Measurements from ENCODE around the gene LGALS7B. TPM values are rescaled to one million over a fixed set of nuclear protein-coding genes. Genes with fewer than 3 reads are reported as not detected.

The LGALS7B gene
- polyA plus RNA-seq, 1 of the 3 experiments (the other 2 are of a cell fraction) = not detected

DNA sequence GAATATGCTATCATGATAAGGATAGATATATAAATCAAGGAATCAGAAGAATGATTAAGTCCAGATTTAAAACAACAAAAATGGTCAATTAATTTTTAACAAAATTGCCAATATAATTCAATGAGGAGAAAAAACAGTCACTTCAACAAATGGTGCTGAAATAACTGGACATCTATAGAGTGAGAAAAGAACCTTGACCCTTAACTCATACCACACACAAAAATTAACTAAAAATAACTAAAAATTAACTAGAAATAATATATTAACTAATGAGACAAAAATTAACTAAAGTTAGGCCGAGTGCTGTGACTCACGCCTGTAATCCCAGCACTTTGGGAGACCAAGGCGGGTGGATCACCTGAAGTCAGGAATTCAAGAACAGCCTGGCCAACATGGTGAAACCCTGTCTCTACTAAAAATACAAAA is 25.2 kb upstream of the LGALS7B start:
- POLR2A ChIA-PET = no interaction called here
- H3F3A ChIP-seq (replicated peaks; ENCODE audit: insufficient read depth) = no peaks in the 10 kb centered on the region
- no peak overlapping the region for H3K27ac ChIP-seq (ENCODE audit: low read depth in 2 of 2, low read length in 1 of 2)
- H3K9me2 ChIP-seq = no peaks in the 10 kb centered on the region
- H3K9ac ChIP-seq = no peak overlapping the region
- H3K36me3 ChIP-seq (replicated peaks in 1 of 2; ENCODE audit: control insufficient read depth in 1 of 2, insufficient read depth in 2 of 2, low read length in 1 of 2) = no peaks in the 10 kb centered on the region
- no peak for DNase-seq
- TF ChIP-seq RFX5 (IDR thresholded peaks at IDR 0.05; ENCODE audit: low read length) (no peak), MEF2A (IDR thresholded peaks at IDR 0.05; ENCODE audit: borderline replicate concordance, low read depth) (no peak), EZH2phosphoT487 (IDR thresholded peaks at IDR 0.05; ENCODE audit: borderline replicate concordance, low read depth) (no peak), SIN3A (IDR thresholded peaks at IDR 0.05; ENCODE audit: borderline replicate concordance, low read depth, low read length) (no peak)
- TF ChIP-seq, protein P1, sequence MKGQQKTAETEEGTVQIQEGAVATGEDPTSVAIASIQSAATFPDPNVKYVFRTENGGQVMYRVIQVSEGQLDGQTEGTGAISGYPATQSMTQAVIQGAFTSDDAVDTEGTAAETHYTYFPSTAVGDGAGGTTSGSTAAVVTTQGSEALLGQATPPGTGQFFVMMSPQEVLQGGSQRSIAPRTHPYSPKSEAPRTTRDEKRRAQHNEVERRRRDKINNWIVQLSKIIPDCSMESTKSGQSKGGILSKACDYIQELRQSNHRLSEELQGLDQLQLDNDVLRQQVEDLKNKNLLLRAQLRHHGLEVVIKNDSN (IDR thresholded peaks at IDR 0.05; ENCODE audit: borderline replicate concordance, low read depth) = no peak
- H3K4me1 ChIP-seq (ENCODE audit: control insufficient read depth in 1 of 2, insufficient read depth in 2 of 2, low read depth in 1 of 2, low read length in 1 of 2) = no peaks in the 10 kb centered on the region
- no peaks in the 10 kb centered on the region for H3K9me3 ChIP-seq
- no peaks in the 10 kb centered on the region for H3K27me3 ChIP-seq (ENCODE audit: insufficient read depth)
- no peaks in the 10 kb centered on the region for H3K79me2 ChIP-seq (ENCODE audit: insufficient read depth)
- H2AFZ ChIP-seq (ENCODE audit: low read depth) = no peak overlapping the region
- 62% methylated on average over 3 of the region's 3 CpGs for WGBS (ENCODE audit: low lambda C conversion rate)
- no peak overlapping the region for H3K4me2 ChIP-seq
- H3K4me3 ChIP-seq (ENCODE audit: low read depth in 2 of 2, low read length in 1 of 2) = no peak overlapping the region
- H4K20me1 ChIP-seq (ENCODE audit: insufficient read depth) = no peaks in the 10 kb centered on the region
- CTCF ChIA-PET = no interaction called here

DNA sequence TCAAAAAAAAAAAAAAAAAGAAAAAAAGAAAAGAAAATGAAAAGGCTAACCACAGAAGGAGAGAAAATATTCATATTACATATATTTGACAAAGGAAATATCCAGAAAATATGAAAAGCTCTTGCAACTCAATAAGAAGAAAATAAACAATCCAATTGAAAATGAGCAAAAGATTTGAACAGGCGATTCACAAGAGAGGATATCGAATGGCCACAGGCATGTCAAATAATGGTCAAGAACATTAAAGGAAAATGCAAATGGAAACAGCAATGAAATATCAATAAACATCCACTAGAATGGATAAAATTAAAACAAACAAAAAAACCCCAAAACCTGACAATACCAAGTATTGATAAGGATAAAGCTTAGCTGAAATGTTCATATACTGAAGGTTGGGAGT is 23.8 kb upstream of the LGALS7B start:
- POLR2A ChIA-PET = no interaction called here
- no peaks in the 10 kb centered on the region for H3K4me1 ChIP-seq (ENCODE audit: control insufficient read depth in 1 of 2, insufficient read depth in 2 of 2, low read depth in 1 of 2, low read length in 1 of 2)
- H3K9ac ChIP-seq = no peak overlapping the region
- no peaks in the 10 kb centered on the region for H4K20me1 ChIP-seq (ENCODE audit: insufficient read depth)
- H3K79me2 ChIP-seq (ENCODE audit: insufficient read depth) = no peaks in the 10 kb centered on the region
- no peaks in the 10 kb centered on the region for H3K9me2 ChIP-seq
- no peaks in the 10 kb centered on the region for H3K36me3 ChIP-seq (replicated peaks in 1 of 2; ENCODE audit: control insufficient read depth in 1 of 2, insufficient read depth in 2 of 2, low read length in 1 of 2)
- H2AFZ ChIP-seq (ENCODE audit: low read depth) = no peak overlapping the region
- H3K27me3 ChIP-seq (ENCODE audit: insufficient read depth) = no peaks in the 10 kb centered on the region
- H3K4me3 ChIP-seq (ENCODE audit: low read depth in 2 of 2, low read length in 1 of 2) = no peak overlapping the region
- CTCF ChIA-PET = interaction anchor here (0.6 kb wide), 1 partner anchor 17 kb away, joined by 3 read pairs; no protein-coding TSS in a partner anchor
- no peaks in the 10 kb centered on the region for H3K9me3 ChIP-seq
- no peak for DNase-seq
- no peak overlapping the region for H3K4me2 ChIP-seq
- H3K27ac ChIP-seq (ENCODE audit: low read depth in 2 of 2, low read length in 1 of 2) = no peak overlapping the region
- no peak for TF ChIP-seq NFIC (IDR thresholded peaks at IDR 0.05; ENCODE audit: borderline replicate concordance)
- TF ChIP-seq TAF1 (IDR thresholded peaks at IDR 0.05; ENCODE audit: borderline replicate concordance, low read depth, low read length) = no peak
- TF ChIP-seq, protein P2, sequence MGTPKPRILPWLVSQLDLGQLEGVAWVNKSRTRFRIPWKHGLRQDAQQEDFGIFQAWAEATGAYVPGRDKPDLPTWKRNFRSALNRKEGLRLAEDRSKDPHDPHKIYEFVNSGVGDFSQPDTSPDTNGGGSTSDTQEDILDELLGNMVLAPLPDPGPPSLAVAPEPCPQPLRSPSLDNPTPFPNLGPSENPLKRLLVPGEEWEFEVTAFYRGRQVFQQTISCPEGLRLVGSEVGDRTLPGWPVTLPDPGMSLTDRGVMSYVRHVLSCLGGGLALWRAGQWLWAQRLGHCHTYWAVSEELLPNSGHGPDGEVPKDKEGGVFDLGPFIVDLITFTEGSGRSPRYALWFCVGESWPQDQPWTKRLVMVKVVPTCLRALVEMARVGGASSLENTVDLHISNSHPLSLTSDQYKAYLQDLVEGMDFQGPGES (IDR thresholded peaks at IDR 0.05; ENCODE audit: low read depth, low read length) = no peak
- TF ChIP-seq JUND (IDR thresholded peaks at IDR 0.05) = no peak
- TF ChIP-seq FOSL2 (IDR thresholded peaks at IDR 0.05; ENCODE audit: borderline replicate concordance, low read depth) = no peak
- TF ChIP-seq TEAD4 (IDR thresholded peaks at IDR 0.05; ENCODE audit: borderline replicate concordance, insufficient read depth) = no peak
- TF ChIP-seq YY1 (IDR thresholded peaks at IDR 0.05; ENCODE audit: low read depth) = no peak
- TF ChIP-seq, protein P3, sequence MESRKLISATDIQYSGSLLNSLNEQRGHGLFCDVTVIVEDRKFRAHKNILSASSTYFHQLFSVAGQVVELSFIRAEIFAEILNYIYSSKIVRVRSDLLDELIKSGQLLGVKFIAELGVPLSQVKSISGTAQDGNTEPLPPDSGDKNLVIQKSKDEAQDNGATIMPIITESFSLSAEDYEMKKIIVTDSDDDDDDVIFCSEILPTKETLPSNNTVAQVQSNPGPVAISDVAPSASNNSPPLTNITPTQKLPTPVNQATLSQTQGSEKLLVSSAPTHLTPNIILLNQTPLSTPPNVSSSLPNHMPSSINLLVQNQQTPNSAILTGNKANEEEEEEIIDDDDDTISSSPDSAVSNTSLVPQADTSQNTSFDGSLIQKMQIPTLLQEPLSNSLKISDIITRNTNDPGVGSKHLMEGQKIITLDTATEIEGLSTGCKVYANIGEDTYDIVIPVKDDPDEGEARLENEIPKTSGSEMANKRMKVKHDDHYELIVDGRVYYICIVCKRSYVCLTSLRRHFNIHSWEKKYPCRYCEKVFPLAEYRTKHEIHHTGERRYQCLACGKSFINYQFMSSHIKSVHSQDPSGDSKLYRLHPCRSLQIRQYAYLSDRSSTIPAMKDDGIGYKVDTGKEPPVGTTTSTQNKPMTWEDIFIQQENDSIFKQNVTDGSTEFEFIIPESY (IDR thresholded peaks at IDR 0.05; ENCODE audit: borderline replicate concordance, low read depth) = no peak
- no peak for TF ChIP-seq RXRA (IDR thresholded peaks at IDR 0.05; ENCODE audit: borderline replicate concordance, low read depth)
- no peak for TF ChIP-seq RFX5 (IDR thresholded peaks at IDR 0.05; ENCODE audit: low read length)
- TF ChIP-seq POLR2AphosphoS5 (IDR thresholded peaks at IDR 0.05; ENCODE audit: low read depth, low read length) = no peak
- TF ChIP-seq, protein P4, sequence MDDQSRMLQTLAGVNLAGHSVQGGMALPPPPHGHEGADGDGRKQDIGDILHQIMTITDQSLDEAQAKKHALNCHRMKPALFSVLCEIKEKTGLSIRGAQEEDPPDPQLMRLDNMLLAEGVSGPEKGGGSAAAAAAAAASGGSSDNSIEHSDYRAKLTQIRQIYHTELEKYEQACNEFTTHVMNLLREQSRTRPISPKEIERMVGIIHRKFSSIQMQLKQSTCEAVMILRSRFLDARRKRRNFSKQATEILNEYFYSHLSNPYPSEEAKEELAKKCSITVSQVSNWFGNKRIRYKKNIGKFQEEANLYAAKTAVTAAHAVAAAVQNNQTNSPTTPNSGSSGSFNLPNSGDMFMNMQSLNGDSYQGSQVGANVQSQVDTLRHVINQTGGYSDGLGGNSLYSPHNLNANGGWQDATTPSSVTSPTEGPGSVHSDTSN (IDR thresholded peaks at IDR 0.05) = no peak
- TF ChIP-seq ELF1 (IDR thresholded peaks at IDR 0.05) = no peak
- no peak for TF ChIP-seq CHD2 (IDR thresholded peaks at IDR 0.05; ENCODE audit: low read length, partially characterized antibody)
- 83% methylated on average over 2 of the region's 2 CpGs for WGBS (ENCODE audit: low lambda C conversion rate)
- no peaks in the 10 kb centered on the region for H3F3A ChIP-seq (replicated peaks; ENCODE audit: insufficient read depth)

Data from SK-N-SH (cell line).